TTC549 (cell line): ENCODE data around the gene TFCP2.
"Not testable (repeated sequence)": the region's sequence is repeated elsewhere in the genome, so short reads cannot be mapped to it uniquely, and the experiment has no call there.

ENCODE experiments used
- FAIRE-seq: peaks from 2 replicates; lab custom pipeline; 2012; peaks lifted over from hg19 to GRCh38; lab: Jason Lieb, UNC

The TFCP2 gene

GRCh38 chr12:51080136-51080535 is 92.8 kb downstream of the TFCP2 start:
- FAIRE-seq: no peak

- FAIRE-seq: not testable (repeated sequence)
Measured at GRCh38 chr12:51078866-51079265, 94.1 kb downstream of the TFCP2 start.

GRCh38 chr12:51078346-51078745 is 94.6 kb downstream of the TFCP2 start:
- FAIRE-seq: not testable (repeated sequence)

- FAIRE-seq: no peak
Measured at GRCh38 chr12:51077930-51078329, 95.0 kb downstream of the TFCP2 start.

GRCh38 chr12:51076236-51076930 is 96.6 kb downstream of the TFCP2 start:
- no peak for FAIRE-seq

GRCh38 chr12:51075390-51075789 is 97.5 kb downstream of the TFCP2 start:
- FAIRE-seq: no peak

- no peak for FAIRE-seq
Measured at GRCh38 chr12:51071663-51072062, 101.3 kb downstream of the TFCP2 start.

- no peak for FAIRE-seq
Measured at GRCh38 chr12:51070004-51070403, 102.9 kb downstream of the TFCP2 start.

GRCh38 chr12:51067771-51068170 is 105.2 kb downstream of the TFCP2 start:
- no peak for FAIRE-seq

- FAIRE-seq: no peak
Measured at GRCh38 chr12:51067229-51067628, 105.7 kb downstream of the TFCP2 start.

- FAIRE-seq: no peak
Measured at GRCh38 chr12:51065530-51065929, 107.4 kb downstream of the TFCP2 start.

GRCh38 chr12:51062631-51063397 is 110.1 kb downstream of the TFCP2 start:
- FAIRE-seq: no peak

GRCh38 chr12:51059086-51059485 is 113.8 kb downstream of the TFCP2 start:
- FAIRE-seq: no peak

- no peak for FAIRE-seq
Measured at GRCh38 chr12:51056242-51056641, 116.7 kb downstream of the TFCP2 start.

GRCh38 chr12:51055060-51055459 is 117.9 kb downstream of the TFCP2 start:
- FAIRE-seq: no peak

GRCh38 chr12:51051787-51052186 is 121.1 kb downstream of the TFCP2 start:
- no peak for FAIRE-seq

GRCh38 chr12:51049525-51049924 is 123.4 kb downstream of the TFCP2 start:
- no peak for FAIRE-seq

- FAIRE-seq: no peak
Measured at GRCh38 chr12:51048661-51049251, 124.2 kb downstream of the TFCP2 start.

GRCh38 chr12:51047655-51048540 is 125.0 kb downstream of the TFCP2 start, which contains the start of gene LETMD1:
TSS of gene LETMD1 (plus strand) at chr12:51048327. CDS start at chr12:51048357, 30 bp downstream.
- peak; percentile 80 for FAIRE-seq
